ENCODE data around the gene FBLN2. TPM values are rescaled to one million over a fixed set of nuclear protein-coding genes. Genes with fewer than 3 reads are reported as not detected.

Gene FBLN2
- total RNA-seq, 1 donor from 2014 or later, result 323 TPM

DNA sequence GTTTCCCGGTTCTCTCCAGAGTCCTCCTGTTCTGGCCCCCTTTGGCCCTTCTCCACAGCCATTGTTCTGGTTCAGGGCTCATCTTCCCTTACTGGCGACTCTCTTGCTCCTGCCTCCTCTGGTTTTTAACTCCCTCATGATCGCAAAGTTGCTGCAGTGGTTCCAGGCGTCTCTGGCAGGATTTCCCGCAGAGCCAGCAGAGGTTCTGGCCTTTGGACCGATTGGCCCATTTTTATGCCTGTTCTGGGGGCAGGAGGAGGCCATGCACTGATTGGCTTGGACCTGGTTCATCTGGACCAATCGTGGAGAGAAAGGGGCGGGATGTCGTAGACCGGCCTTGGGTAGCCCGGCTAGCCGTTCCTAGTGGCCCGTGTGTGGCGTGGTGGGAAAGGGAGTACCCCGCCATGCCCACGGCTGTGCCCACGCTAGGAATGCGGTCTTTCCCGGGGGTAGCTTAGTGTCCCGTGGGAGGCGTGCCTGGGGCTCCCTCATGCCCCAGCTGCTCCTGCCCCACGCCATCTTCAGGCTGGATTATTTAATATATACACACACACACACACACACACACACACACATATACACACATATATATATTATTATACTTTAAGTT is 113.4 kb downstream of the FBLN2 start:
- DNase-seq (ENCODE audit: low spot score in 2 of 2), result no peak
- Histone ChIP-seq H3K27me3 (no peaks in the 10 kb centered on the region), H3K36me3 (no peaks in the 10 kb centered on the region), H3K9me3 (no peaks in the 10 kb centered on the region), H3K4me3 (no peak overlapping the region), H3K4me1 (no peaks in the 10 kb centered on the region), H3K27ac (no peak overlapping the region)
- TF ChIP-seq, protein P1, sequence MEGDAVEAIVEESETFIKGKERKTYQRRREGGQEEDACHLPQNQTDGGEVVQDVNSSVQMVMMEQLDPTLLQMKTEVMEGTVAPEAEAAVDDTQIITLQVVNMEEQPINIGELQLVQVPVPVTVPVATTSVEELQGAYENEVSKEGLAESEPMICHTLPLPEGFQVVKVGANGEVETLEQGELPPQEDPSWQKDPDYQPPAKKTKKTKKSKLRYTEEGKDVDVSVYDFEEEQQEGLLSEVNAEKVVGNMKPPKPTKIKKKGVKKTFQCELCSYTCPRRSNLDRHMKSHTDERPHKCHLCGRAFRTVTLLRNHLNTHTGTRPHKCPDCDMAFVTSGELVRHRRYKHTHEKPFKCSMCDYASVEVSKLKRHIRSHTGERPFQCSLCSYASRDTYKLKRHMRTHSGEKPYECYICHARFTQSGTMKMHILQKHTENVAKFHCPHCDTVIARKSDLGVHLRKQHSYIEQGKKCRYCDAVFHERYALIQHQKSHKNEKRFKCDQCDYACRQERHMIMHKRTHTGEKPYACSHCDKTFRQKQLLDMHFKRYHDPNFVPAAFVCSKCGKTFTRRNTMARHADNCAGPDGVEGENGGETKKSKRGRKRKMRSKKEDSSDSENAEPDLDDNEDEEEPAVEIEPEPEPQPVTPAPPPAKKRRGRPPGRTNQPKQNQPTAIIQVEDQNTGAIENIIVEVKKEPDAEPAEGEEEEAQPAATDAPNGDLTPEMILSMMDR (IDR thresholded peaks at IDR 0.05), result no peak
- intact Hi-C loops (cut with DNase I), result no loop called here

GRCh38 chr3:13663781-13664535 is 115.0 kb downstream of the FBLN2 start:
- Histone ChIP-seq H3K4me3 (no peak overlapping the region), H3K4me1 (no peaks in the 10 kb centered on the region), H3K27ac (no peak overlapping the region), H3K9me3 (no peaks in the 10 kb centered on the region), H3K27me3 (no peaks in the 10 kb centered on the region), H3K36me3 (no peaks in the 10 kb centered on the region)
- intact Hi-C loops (cut with DNase I), result no loop called here
- TF ChIP-seq, protein P1 (IDR thresholded peaks at IDR 0.05), result no peak
- no peak for DNase-seq (ENCODE audit: low spot score in 2 of 2)

DNA sequence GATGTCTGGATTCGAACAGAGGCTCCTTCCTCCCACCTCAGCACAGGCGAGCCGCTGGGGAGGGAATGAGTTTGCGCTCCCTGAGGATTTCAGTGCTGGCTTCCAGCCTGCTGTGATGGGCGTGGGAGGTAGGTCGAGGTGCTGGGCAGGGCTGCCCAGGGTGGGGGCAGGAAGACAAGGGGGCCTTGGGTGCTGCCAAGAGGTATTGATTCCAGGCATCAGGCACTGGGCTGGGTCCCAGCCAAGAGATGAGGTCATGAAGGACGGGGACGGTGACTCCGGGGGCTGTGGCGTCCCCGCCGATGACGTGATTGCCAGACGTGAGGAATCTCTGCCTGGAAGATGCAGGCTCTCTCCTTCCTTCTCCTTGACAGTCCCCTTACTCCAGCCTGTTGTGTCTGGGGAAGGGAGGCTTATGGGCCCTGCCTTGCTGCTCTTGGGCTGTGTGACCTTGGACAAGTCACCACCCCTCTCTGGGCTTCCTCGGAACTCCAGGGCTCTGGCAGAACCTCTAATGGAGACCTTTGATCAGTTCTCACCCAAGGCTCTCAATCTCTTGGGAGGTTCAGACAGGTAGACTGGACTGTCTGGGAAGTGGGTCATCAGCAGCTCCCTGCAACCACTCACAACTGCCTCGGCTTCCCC is 116.8 kb downstream of the FBLN2 start:
- H3K4me3 ChIP-seq, result no peak overlapping the region
- no peak overlapping the region for H3K27ac ChIP-seq
- TF ChIP-seq, protein P1 (IDR thresholded peaks at IDR 0.05), result no peak
- intact Hi-C loops (cut with DNase I), result no loop called here
- H3K27me3 ChIP-seq, result no peaks in the 10 kb centered on the region
- H3K9me3 ChIP-seq, result no peaks in the 10 kb centered on the region
- DNase-seq (ENCODE audit: low spot score in 2 of 2), result no peak
- H3K36me3 ChIP-seq, result no peaks in the 10 kb centered on the region
- no peaks in the 10 kb centered on the region for H3K4me1 ChIP-seq

GRCh38 chr3:13666227-13666619 is 117.3 kb downstream of the FBLN2 start:
- no peaks in the 10 kb centered on the region for H3K4me1 ChIP-seq
- no peak for DNase-seq (ENCODE audit: low spot score in 2 of 2)
- H3K27me3 ChIP-seq, result no peaks in the 10 kb centered on the region
- H3K27ac ChIP-seq, result no peak overlapping the region
- H3K9me3 ChIP-seq, result no peaks in the 10 kb centered on the region
- no peak overlapping the region for H3K4me3 ChIP-seq
- H3K36me3 ChIP-seq, result no peaks in the 10 kb centered on the region
- TF ChIP-seq, protein P1 (IDR thresholded peaks at IDR 0.05), result no peak
- intact Hi-C loops (cut with DNase I), result no loop called here

GRCh38 chr3:13666781-13667709 is 118.1 kb downstream of the FBLN2 start:
- DNase-seq (ENCODE audit: low spot score in 2 of 2), result no peak
- Histone ChIP-seq H3K4me3 (no peak overlapping the region), H3K9me3 (no peaks in the 10 kb centered on the region), H3K27me3 (no peaks in the 10 kb centered on the region), H3K27ac (no peak overlapping the region), H3K4me1 (no peaks in the 10 kb centered on the region), H3K36me3 (no peaks in the 10 kb centered on the region)
- intact Hi-C loops (cut with DNase I), result no loop called here
- TF ChIP-seq, protein P1 (IDR thresholded peaks at IDR 0.05), result no peak
